GM12875 (cell line): Measurements from ENCODE around the gene GCNT2.

Experiments used
- H3K4me3 ChIP-seq: one replicate; pipeline ENCODE4 v1.5.1; 2011; ENCODE audit warnings: low read depth, low read length, control low read depth
- TF ChIP-seq, protein P1 (sequence below): IDR thresholded peaks from 2 replicates; pipeline ENCODE4 v1.5.1; 2011; ENCODE audit warnings: low read depth, mild to moderate bottlenecking, control low read depth, inconsistent platforms, low read length, moderate library complexity, borderline replicate concordance; ENCODE audit not compliant: insufficient read depth

The GCNT2 gene

DNA sequence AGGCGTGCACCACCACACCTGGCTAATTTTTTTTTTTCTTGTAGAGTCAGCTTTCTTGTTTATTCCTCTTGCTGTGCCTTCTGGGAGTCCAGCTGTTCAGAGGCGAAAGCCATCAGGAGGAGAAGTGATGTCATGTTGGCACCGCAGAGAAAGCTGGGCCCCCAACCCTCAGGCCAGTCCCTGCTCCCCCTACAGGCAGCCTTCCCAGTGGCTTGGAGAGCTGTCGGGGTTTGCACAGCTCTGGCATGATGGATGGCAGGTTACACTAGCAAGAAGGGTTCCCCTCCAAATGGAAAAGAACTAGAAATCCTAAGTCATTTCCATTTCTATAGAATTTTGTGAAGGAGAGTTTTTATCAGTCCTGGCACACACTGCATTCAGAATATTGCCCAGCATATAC, 100.7 kb downstream of the GCNT2 start:
- TF ChIP-seq, protein P1, sequence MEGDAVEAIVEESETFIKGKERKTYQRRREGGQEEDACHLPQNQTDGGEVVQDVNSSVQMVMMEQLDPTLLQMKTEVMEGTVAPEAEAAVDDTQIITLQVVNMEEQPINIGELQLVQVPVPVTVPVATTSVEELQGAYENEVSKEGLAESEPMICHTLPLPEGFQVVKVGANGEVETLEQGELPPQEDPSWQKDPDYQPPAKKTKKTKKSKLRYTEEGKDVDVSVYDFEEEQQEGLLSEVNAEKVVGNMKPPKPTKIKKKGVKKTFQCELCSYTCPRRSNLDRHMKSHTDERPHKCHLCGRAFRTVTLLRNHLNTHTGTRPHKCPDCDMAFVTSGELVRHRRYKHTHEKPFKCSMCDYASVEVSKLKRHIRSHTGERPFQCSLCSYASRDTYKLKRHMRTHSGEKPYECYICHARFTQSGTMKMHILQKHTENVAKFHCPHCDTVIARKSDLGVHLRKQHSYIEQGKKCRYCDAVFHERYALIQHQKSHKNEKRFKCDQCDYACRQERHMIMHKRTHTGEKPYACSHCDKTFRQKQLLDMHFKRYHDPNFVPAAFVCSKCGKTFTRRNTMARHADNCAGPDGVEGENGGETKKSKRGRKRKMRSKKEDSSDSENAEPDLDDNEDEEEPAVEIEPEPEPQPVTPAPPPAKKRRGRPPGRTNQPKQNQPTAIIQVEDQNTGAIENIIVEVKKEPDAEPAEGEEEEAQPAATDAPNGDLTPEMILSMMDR = 0 out of 2 replicates have a peak, but pooled peaks have one; percentile 6
- H3K4me3 ChIP-seq = no peak overlapping the region

DNA sequence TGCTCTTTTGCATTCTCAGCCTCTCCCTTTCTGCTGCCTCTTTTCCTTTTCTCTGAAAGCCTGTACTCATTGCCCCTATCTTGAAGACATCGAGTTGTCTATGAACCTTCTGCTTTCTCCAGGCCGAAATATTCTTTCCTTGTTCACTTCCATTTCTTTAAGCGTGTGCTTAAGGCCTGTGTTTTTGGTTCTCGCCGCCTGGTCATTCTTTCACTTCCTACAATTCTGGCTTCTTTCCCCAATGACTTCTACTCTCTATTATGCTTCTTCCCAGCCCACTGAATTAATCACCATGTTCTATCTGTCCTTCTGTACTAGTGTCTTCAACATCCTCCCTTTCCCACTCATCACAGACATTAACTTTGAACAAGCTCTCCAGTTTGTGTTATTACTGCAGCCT, 103.7 kb downstream of the GCNT2 start:
- H3K4me3 ChIP-seq = no peak overlapping the region
- TF ChIP-seq, protein P1 = no peak

DNA sequence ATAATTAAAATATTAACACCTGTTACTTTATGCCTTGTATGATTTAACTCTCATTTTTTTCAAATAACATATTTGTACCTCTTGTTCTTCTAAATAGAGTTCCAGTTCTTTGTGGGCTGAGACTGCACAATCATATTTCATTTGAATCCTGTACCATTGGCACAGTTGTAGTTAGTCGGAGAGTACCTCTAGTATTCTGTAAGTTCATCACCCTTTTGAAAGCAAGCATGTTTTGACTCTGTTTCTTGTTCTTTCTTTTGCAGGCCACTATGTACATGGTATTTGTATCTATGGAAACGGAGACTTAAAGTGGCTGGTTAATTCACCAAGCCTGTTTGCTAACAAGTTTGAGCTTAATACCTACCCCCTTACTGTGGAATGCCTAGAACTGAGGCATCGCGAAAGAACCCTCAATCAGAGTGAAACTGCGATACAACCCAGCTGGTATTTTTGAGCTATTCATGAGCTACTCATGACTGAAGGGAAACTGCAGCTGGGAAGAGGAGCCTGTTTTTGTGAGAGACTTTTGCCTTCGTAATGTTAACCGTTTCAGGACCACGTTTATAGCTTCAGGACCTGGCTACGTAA, 105.1 kb downstream of the GCNT2 start:
- TF ChIP-seq, protein P1 = no peak

DNA sequence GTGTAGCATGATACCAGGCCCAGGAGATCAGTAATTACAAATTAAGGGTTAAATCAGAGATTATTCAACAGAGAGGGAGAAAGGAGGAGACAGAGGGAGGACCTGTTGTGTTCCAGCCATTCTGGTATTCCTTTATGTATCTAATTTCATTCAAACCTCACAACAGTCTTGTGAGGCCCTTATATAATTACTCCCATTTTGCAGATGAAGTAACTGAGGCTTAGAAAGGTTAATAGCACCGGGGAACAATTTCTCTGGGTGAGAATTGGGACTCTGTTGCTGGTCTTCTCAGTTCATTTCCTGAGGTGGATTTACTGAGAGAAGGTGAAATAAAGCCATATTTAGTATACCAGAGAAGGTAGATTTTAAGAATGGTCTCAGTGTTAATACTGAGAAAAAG, 106.6 kb downstream of the GCNT2 start:
- no peak overlapping the region for H3K4me3 ChIP-seq
- TF ChIP-seq, protein P1 = no peak

More for the DNA sequence above, 105.1 kb downstream of the GCNT2 start:
- H3K4me3 ChIP-seq = no peak overlapping the region

DNA sequence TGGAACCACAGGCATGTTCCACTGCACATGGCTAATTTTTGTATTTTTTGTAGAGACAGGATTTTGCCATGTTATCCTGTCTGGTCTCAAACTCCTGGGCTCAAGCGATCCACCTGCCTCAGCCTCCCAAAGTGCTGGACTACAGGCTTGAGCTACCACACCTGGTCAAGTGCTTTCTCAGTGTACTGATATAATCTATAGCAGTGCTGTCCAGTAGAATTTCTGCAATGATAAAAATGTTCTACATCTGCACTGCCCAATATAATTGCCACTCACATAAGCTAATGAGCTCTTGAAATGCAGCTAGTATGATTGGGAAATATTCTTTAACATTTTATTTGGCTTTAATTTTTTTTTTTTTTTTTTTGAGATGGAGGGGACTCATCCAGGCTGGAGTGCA, 109.0 kb downstream of the GCNT2 start:
- TF ChIP-seq, protein P1 = no peak
- no peak overlapping the region for H3K4me3 ChIP-seq

DNA sequence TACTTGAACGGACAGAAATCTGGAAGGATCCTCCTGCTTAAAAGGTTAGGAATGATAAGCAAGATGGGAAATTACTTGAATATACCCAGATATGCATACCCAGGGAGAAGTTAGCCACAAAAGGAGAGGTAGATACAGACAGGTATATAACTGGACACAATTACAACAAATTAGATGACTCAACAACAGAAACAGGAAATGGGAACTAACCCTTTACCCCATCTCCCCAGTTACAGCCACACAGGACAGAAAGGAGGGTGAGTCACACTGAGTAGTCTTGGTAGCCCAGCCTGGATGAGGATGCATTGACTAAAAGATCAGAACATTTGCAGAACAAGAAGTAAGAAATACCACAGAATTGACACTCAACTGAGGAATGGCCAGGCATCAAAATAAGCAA, 112.1 kb downstream of the GCNT2 start:
- no peak overlapping the region for H3K4me3 ChIP-seq
- TF ChIP-seq, protein P1 = no peak

DNA sequence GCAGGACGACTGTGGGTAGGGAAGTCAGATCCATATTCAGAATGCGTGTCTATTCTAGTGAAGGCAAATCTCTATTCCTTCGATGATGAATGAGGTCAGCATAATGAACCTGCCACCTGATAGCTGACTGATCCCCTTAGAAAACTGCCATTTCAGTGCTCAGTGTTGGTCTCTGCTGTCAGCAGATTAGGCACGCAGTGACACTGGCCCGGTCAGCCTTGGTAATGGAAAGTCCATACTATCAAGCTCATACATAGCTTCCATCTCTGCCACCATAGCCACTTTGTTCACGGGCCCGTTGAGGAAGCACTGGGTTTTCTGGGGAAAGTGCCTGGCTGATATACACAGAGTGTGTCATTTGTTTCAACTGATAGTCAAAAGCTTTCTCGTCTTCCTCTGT, 119.3 kb downstream of the GCNT2 start:
- H3K4me3 ChIP-seq = no peak overlapping the region
- TF ChIP-seq, protein P1 = no peak
